NOMO-1 (cell line): ENCODE measurements around the gene TBC1D5.
"Not testable (repeated sequence)": the region's sequence is repeated elsewhere in the genome, so short reads cannot be mapped to it uniquely, and the experiment has no call there.

ENCODE experiments used
- DNase-seq, 2 experiments: peaks; one replicate each; lab custom pipeline; 2025; ENCODE audit not compliant: unreplicated experiment in 2 of 2; lab: John Stamatoyannopoulos, UW

TBC1D5 gene

DNA sequence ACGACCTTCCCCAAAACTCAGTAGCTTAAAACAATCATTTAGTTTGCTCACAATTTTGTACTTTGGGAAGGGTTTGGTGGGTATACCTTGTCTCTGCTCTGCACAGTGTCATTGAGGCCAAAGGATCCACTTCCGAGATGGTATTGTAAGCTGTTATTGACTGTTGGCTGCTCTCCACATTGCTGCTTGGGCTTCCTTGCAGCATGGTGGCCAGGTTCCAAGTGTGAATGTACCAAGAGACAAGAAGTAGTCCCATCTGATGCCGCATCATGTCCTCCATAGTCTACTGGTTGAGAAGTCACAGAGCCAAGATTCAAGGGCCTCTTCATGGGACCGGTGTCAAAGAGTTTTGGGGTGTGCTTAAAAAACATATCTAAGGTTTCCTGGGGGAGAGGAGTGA lies 589.2 kb downstream of the TBC1D5 start:
- no peak for DNase-seq

DNA sequence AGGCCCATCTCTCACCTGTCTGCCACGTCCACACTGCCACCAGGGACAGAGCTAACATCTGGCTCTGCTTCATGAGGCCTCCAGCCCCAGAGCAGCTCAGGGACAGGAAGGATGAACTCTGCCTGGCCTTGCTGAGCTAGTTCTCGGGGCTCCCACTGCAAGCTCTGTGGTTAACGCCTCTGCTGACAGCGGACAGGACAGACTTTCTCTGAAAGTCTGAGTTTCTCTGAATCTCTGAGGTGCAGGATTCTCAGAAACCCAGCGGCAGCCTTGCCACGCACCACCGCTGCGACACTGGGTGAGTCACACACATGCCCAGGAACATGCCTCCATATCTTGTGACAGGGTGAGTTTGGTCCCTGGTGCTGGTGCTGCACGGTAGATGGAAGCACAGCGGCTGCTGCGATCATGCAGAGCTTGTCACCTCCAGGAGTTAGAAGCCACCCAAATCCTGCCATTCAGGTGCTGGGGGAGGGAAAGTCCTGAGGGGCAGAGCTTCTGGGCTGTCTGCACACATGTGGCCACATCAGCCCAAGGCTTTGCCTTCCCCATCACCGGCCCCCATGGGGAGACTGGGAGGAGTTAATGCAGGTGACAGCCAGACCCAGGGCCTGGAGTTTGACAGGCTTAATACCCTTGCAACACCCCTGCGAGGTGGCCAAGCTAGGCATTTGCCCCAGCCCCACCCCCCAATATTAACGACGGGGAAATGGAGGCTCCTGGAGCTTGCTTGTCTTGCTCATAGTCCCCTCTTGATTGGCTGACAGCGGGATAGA lies 590.6 kb downstream of the TBC1D5 start:
- DNase-seq, result no peak

DNA sequence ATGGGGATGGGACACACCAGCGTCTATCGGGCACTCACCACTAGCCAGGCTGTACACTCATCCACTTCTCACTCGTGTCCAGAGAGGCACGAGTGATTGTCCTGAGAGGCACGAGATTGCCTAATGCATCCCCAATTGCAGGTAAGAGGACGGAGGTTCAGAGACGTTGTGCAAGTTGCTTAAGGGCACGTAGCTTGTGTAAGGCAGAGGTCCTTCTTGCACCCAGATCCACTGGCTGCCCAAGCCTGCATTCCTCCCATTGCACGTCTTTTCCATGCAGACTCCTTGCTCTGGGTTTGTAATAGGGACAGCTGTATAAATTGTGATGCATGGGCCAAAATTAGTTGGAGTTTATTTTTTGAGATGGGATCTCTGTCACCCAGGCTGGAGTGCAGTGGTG lies 593.4 kb downstream of the TBC1D5 start:
- DNase-seq, result no peak

DNA sequence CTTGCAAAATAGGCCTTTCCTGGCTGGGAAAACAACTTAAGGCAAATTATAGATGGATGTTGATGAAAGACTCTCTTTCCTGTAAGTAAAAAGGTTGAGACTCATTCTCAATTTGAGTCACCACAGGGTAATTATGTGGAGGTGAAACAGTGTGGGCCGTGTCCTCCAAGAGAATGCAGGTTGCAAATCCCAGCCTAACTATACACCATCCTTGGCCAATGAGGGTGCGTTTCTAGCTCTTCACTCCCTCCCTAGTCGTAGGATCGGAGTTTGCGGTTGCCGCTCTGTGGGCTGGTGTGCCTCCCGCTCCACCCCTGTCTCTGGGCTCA lies 597.8 kb downstream of the TBC1D5 start:
- no peak for DNase-seq

DNA sequence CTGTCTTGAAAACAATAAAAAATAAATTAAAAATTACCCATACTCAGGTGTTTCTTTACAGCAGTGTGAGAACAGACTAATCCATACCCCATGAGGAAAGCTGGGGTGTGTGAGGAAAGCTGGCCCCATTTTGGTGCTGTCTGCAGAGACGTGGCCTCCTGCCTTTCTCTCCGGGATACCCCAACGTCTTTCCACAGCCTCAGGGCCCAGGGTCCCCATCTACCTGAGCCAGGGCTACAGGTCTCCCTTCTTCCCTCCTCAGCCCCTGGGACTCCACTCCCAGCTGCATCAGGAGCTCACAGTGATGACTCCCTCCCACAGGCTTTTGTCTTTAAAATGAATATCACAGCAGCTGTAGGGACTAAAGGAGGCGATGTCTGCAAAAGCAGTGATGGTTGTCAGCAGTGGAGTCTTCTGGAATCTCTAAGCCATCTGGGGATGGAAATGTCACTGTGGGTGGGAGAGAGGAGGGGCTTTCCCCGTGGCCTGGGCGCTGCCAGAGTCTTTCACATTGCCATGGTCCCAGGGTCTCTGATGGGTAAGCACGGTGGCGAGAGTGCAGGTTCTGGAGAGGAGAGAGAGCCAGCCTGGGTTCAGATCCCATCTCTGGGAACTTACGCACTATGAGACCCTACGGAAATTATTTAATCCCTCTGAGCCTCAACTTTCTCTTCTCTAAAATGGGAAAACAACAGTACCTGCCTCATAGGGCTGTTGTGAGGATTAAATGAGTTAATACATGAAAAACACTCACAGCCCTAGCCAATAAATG lies 598.4 kb downstream of the TBC1D5 start:
- DNase-seq, result no peak

DNA sequence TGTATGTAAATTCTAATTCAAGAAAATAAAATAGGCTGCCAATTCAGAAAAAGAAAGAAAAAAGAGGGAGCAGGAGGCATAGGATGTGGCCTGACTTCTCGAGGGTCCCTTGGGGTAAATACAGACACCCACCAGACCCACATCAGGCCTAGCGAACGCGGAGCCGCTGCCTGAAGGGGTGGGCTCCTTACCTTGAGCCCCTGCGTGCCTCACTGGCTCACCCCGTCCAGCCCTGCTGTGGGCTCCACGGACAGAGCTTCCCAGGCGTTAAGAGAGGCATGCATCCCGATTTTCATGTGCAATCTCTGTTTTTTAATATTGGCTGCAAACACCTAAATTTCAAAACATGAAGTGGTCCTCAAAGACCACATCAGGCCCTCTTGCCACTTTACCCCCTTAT lies 599.9 kb downstream of the TBC1D5 start:
- no peak for DNase-seq

DNA sequence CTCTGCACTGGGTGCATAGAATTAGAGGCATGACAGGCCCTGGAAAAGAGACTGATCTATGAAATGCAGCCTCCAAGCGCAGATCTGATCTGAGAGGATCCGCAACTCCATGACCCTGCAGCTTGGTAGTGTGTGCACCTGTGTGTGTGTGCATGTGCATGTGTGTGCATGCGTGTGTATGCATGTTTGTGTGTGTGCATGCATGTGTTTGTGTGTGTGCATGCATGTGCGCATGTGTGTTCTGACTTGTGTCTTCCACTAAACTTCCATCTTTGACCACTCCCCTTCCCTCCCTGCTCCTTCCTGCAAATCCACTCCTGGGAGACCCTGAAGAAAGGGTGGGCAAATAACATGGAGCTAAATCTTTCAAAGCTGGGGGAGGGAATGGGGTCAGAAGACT lies 600.7 kb downstream of the TBC1D5 start:
- DNase-seq, result no peak

DNA sequence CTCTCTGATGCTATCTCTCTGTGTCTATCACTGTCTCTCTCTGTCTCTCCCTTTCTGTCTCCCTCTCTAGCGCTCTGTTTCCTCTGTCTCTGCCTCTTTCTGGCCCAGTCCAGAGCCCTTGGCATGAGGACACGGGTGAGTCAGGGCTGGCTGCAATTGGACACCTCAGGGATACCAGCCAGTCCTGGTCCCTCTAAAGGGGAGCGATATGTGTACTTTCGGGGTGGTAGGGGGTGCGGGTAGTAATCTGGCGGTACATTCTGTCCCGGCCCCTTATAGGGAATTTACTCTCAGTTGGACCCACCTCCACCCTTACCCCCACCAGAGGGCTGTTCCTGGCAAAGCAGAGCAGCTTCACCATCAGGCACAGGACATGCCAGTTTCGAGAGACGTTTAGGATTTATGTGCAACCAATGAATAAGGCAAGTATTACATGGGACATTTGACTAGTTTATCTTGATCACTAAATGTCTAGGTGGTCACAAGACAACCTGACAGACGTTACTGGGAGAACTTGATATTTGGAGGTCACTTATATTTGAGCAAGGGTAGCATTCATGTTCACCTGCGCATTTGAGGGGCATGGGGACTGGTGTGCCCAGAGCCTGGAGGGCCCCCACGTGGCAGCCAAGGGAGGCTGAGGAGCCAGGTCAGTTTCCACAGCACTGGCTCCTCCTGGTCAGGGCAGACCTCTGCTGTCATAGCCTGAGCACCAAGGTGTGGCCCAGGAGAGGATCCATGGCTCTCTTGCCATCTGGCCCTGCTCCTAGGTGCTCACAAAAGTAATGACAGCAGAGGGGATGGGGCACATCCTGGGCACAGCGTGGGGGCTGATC lies 601.5 kb downstream of the TBC1D5 start:
- DNase-seq, result no peak

DNA sequence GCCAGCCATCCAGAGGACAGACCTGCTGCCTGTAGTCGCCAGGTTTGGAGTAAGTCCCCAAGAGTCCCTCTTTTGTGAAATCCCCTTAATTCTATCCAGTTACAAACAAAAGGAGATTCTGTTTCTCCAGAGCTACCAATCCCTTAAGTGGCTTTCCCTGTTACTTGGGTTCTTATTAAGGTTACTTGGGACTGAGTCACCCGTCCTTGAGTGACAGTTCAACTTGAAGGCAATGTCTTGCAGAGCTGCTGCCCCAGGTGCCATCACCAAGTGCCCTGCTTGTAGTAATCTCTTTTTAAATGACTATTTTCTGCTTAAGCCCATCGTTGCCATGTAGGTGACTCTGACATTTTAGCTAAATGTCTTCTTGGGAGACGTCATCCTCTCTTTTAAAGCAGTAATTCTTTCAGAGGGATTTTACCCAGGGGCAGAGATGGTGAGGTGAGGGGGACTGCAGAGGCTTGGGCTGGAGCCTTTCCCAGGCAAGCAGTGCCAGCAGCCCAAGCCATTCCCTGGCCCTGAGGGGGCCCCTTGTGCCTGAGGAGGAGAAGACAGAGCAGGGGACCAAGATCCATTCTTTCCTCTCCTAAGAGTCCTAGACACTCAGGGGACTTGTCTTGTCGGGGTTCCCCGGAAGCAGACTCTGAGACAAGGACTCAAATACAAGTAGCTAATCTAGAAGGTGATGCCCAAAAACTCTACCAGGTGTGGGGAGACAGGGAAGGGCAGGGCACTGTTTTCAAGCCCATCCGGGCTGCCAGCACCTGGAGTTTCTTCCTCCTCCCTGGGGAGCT lies 604.0 kb downstream of the TBC1D5 start:
- no peak for DNase-seq

DNA sequence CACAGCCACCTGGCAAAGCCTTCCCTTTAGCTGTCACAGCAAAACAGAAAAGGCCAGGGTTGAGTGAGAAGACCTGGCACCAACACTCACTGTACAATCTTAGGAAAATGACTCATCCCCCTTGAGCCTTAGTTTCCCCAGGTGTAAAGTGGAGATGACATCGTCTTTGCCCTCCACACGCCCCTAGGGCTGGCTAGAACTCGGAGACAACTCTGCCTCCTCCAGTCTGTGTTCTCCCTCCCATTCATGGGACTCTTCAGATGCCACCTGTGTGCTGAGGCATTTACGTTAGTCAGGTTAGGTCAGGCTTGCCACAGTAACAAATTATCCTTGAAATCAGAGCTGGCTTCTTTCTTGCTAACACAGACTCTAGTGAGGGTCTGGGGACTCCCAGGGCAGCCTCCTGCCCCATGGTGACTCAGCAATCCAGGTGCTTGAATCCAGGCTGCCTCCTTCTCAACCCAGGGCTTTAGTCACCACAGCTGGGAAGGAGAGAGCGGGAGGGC lies 605.1 kb downstream of the TBC1D5 start:
- no peak for DNase-seq

DNA sequence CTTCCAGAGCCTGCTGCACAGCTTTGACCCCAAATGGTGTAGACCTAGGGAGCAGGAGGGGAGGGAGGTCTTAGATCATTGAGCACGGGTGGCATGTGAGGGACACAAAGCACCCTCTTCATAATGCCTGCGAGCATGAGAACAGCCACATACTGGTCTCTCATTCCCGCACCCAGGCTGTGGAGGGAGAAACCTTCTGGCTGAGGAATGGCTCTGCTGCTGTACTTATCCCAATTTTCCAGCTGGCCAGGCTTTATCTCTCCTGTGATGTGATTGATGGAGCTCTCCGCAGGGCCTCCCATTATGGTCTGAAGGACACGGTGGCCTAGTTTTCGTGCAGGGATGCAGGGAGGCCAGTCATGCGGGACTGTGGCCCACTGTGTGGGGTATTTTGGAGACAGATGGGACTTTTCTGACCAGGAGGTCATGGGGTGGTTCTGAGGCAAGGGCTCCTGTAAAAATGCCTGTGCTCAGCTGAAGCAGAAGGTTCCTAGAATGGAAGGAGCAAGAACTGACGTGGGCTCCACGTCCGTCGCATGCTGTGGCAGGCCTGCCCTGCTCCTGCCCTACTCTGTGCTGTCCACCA lies 606.2 kb downstream of the TBC1D5 start:
- no peak for DNase-seq

DNA sequence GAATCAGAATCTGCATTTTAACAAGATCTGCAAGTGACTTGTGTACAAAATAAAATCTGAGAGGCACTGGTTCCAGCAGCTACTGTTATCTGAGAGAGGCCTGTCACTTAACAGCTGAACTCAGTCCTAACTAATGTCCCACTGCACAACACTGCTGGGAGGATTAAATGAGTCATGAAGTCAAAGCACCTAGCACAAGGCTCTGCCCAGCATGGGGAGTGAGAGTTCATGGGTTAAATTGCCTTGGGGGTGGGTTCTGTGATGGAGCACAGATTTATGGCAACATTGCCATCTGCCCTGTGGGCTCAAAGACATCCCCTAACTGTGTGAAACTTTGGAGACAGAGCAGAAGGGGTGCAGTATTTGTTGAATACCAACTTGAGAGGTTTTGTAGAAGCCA lies 606.7 kb downstream of the TBC1D5 start:
- no peak for DNase-seq

DNA sequence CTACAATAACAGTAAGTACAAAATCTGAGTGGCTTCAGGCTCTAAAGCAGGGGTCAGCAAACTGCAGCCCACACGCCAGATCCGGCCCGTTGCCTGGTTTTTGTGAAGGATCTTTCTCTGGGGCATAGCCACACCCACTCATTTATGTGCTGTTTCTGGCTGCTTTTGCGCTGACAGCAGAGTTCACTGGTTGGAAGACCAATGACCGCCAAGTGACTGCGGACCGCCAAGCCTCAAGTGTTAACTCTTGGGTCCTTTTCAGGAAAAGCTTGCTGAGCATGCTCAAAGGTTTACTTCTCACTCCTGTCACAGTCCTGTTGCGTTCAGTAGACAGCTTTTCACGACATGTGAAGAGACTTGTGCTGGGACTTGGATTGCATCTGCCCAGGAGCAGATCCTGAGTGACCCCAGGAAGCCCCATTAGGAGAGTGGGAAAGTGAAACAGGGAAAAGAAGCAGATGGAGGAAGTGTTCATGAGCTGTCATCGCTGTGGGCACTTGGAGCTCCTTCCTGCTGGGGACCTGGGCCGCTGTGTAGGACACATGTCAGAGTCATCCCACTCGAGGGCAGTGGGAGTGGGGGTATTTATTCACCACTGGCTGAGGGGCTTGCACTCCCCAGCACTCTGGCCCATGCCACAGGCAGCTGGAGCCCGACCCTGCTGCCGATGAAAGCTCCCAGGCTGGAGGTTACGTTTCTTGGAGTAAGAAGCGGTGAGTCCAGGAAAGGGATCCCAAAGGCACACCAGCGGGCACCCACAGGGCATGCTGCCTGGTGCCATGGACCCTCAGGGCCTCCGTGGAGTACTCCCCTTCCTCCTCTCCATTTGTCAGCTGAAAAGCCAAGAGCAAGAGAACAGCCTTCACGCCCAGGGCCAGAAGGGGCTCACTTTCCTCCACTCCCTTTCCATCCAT lies 608.5 kb downstream of the TBC1D5 start:
- no peak for DNase-seq

DNA sequence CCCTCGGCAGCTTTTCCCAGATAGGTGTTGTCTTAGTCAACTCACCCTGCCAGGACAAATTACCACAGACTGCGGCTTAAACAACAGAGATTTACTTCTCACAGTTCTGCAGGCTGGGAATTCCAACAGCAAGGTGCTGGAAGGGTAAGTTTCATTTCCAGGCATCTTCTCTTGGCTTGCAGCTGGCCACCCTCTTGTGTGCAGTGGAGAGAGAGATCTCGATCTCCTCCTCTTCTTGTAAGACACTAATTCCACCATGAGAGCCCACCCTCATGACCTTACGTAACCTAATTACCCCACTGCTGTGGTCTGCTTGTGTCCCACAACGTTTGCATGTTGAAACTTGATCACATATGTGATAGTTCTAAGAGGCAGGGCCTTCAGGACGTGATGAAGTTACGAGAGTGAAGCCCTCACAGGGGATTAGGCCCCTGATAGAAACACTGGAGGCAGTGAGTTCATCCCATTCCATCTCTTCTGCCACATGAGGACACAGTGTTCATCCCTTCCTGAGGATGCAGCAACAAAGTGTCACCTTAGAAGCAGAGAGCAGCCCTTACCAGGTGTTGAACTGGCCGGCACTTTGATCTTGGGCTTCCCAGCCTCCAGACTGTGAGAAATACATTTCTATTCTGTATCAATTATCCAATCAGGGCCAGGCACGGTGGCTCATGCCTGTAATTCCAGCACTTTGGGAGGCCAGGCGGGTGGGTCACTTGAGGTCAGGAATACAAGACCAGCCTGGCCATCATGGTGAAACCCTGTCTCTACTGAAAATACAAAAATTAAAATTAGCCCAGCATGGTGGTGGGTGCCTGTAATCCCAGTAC lies 609.9 kb downstream of the TBC1D5 start:
- no peak for DNase-seq

DNA sequence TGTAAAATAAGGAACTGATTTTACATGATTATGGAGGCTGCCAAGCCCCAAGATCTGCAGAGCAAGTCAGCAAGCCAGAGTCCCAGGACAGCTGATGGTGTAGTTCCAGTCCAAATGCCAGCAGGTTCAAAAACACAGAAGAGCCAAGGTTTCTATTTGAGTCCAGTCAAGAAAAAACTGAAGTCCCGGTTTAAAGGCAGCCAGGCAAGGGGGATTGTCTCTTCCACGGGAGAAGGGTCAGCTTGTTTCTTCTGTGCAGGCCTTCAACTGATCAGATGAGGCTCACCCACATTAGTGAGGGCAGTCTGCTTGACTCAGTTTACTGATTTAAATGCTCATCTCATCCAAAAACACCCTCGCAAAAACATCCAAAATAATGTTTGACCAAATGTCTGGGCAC lies 611.5 kb downstream of the TBC1D5 start:
- no peak for DNase-seq

DNA sequence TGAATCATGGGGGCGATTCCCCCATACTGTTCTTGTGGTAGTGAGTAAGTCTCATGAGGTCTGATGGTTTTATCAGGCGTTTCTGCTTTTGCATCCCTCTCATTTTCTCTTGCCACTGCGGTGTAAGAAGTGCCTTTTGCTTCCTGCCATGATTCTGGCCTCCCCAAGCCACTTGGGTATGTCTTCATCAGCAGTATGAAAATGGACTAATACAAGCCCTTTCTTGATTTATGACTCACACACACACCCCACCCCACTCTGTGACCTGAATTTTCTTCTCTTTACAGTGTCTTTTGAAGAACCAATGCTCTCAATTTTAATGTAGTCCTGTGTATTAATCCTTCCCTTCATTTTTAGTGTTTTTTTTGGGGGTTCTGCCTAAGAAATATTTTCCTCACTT lies 612.9 kb downstream of the TBC1D5 start:
- DNase-seq, result no peak

DNA sequence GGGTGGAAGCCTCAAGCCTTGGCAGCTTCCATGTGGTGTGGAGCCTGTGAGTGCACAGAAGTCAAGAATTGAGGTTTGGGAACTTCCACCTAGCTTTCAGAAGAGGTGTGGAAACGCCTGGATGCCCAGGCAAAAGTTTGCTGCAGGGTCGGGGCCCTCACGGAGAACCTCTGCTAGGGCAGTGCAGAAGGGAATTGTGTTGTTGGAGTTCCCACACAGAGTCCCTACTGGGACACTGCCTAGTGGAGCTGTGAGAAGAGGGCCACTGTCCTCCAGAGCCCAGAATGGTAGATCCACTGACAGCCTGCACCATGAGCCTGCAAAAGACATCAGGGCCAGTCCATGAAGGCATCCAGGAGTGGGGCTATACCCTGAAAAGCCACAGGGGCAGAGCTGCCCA lies 613.8 kb downstream of the TBC1D5 start:
- DNase-seq, result not testable (repeated sequence)

DNA sequence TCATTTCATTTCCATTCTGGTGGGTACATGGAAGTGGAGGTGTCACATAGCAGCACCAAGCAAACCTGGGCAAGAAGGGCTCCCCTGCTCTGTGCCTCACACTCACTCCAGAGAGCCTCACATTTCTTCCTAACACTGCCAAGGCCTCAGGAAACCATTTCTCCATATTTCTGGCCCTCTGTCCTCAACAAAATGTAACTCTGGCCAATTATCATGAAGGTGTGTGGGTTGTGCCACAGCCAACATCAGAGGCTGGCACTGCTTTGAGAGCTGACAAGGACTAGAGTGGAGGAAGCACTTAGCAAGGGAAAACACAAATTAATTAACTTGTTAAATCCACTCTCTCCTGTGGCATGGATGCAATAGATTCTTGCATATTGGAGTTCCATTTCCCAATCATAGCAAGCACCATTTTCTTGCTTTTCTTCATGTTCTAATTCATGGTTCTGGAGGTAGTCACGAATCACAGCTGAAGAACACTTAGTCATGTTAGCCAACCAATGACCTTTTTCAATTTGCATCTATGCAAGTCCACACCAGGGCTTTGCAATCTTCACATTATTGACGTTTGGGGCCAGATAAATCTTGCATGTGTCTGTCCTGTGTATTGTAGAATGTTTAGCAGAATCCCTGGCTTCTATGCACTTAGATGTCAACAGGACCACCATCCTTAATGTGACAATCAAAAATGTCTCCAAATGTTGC lies 616.5 kb downstream of the TBC1D5 start:
- DNase-seq, result no peak
